Left lung (tissue), 10 donors: Measurements from ENCODE around the gene PAPSS1. TPM values are rescaled to one million over a fixed set of nuclear protein-coding genes. Genes with fewer than 3 reads are reported as not detected.

Experiments
- ATAC-seq: fragments of 200-7000 bp; cut with Tn5 transposase; one replicate; pipeline ENCODE4 v1.9.1; 2020; ENCODE audit warnings: moderate library complexity
- DNase-seq, 4 donors: peaks; one replicate each; pipeline ENCODE4 v3.0.0-alpha.2; 2013 to 2020
- H3K27ac ChIP-seq, 2 donors: fragments of 200-600 bp; sonication (generic) in 1 of 2; one replicate each; pipeline versions ENCODE4 v1.5.0 to v1.8.0; 2020 to 2021
- H3K27me3 ChIP-seq, 2 donors: fragments of 200-600 bp; sonication (generic) in 1 of 2; one replicate each; pipeline versions ENCODE4 v1.5.0 to v1.8.0; 2020 to 2021
- H3K36me3 ChIP-seq, 2 donors: fragments of 200-600 bp; sonication (generic) in 1 of 2; one replicate each; pipeline versions ENCODE4 v1.5.0 to v1.8.0; 2020 to 2021
- H3K4me1 ChIP-seq, 2 donors: fragments of 200-600 bp; one replicate each; pipeline ENCODE4 v1.8.0; 2021
- H3K4me3 ChIP-seq, 2 donors: fragments of 200-600 bp; sonication (generic) in 1 of 2; one replicate each; pipeline versions ENCODE4 v1.5.0 to v1.8.0; 2020 to 2021; ENCODE audit warnings: mild to moderate bottlenecking in 1 of 2
- H3K9me3 ChIP-seq, 2 donors: fragments of 200-600 bp; sonication (generic) in 1 of 2; one replicate each; pipeline versions ENCODE4 v1.5.0 to v1.8.0; 2020 to 2021
- CTCF ChIP-seq, 2 donors: fragments of 200-600 bp; sonication (generic) in 1 of 2; IDR thresholded peaks; one replicate each; pipeline versions ENCODE4 v1.5.0 to v1.8.0; 2021; ENCODE audit warnings: antibody characterized with exemption in 2 of 2
- intact Hi-C, 2 donors: fragments of 100-400 bp; cut with DNase I; formaldehyde crosslinking; loops; one replicate each; pipeline versions ENCODE4 v1.11.2 to v1.14.2; 2022
- polyA plus RNA-seq, 6 donors: library from polyadenylated mRNA; unstranded; fragments of 120-200 nt; gene quantifications; one replicate each; pipeline ENCODE4 v1.2.1, GENCODE V29; 2013; ENCODE audit not compliant: insufficient read length in 6 of 6
- total RNA-seq, 2 donors: library from RNA; stranded (reverse); fragmentation: NEBNext Ultra II Directional; extraction: Animal tissue kit (Norgen Biotek cat#: 25700); gene quantifications; one replicate each; pipeline ENCODE4 v1.2.1, GENCODE V29; 2021
- donor health status: DM: no; HTN: yes; CAD: no.
- donor health status: DM: no; HTN: no; CAD: no.

The PAPSS1 gene
- total and polyA plus RNA-seq, 8 donors, result 57.5 to 85.3 (median 70.6) TPM

- Histone ChIP-seq H3K4me1 (no peaks in the 10 kb centered on the region), H3K9me3 (no peaks in the 10 kb centered on the region), H3K27me3 (no peaks in the 10 kb centered on the region), H3K27ac (no peak overlapping the region), H3K36me3 (no peaks in the 10 kb centered on the region), H3K4me3 (no peak overlapping the region)
- DNase-seq (no peak), ATAC-seq (no peak)
- intact Hi-C loops, result no loop called here
- no peak for TF ChIP-seq CTCF (IDR thresholded peaks at IDR 0.05)
These were observed 119.6 kb downstream of the PAPSS1 start for GRCh38 chr4:107600436-107600835.

- DNase-seq (no peak), ATAC-seq (no peak)
- H3K27ac ChIP-seq, result no peak overlapping the region
- H3K27me3 ChIP-seq, result no peaks in the 10 kb centered on the region
- TF ChIP-seq CTCF (IDR thresholded peaks at IDR 0.05), result no peak
- H3K4me3 ChIP-seq, result no peak overlapping the region
- H3K4me1 ChIP-seq, result no peaks in the 10 kb centered on the region
- no peaks in the 10 kb centered on the region for H3K9me3 ChIP-seq
- H3K36me3 ChIP-seq, result no peaks in the 10 kb centered on the region
- intact Hi-C loops, result no loop called here
These were observed 120.2 kb downstream of the PAPSS1 start for GRCh38 chr4:107599841-107600240.

GRCh38 chr4:107593230-107593629 lies 126.8 kb downstream of the PAPSS1 start:
- no peak for TF ChIP-seq CTCF (IDR thresholded peaks at IDR 0.05)
- DNase-seq (no peak), ATAC-seq (no peak)
- Histone ChIP-seq H3K4me3 (no peak overlapping the region), H3K9me3 (peaks cover 0 to 48% of the 10 kb centered on the region in 2 donors), H3K27ac (no peak overlapping the region), H3K36me3 (no peaks in the 10 kb centered on the region), H3K27me3 (no peaks in the 10 kb centered on the region), H3K4me1 (no peaks in the 10 kb centered on the region)
- intact Hi-C loops, result no loop called here

GRCh38 chr4:107592519-107592918 lies 127.5 kb downstream of the PAPSS1 start:
- Histone ChIP-seq H3K36me3 (no peaks in the 10 kb centered on the region), H3K4me1 (no peaks in the 10 kb centered on the region), H3K9me3 (peaks cover 0 to 55% of the 10 kb centered on the region in 2 donors), H3K4me3 (no peak overlapping the region), H3K27ac (no peak overlapping the region), H3K27me3 (no peaks in the 10 kb centered on the region)
- ATAC-seq (no peak), DNase-seq (peak in 2 of 4 donors; percentile 15 to 23)
- no peak for TF ChIP-seq CTCF (IDR thresholded peaks at IDR 0.05)
- intact Hi-C loops, result no loop called here

- Histone ChIP-seq H3K9me3 (peaks cover 0 to 80% of the 10 kb centered on the region in 2 donors), H3K36me3 (no peaks in the 10 kb centered on the region), H3K4me3 (no peak overlapping the region), H3K4me1 (no peaks in the 10 kb centered on the region), H3K27ac (no peak overlapping the region), H3K27me3 (no peaks in the 10 kb centered on the region)
- intact Hi-C loops, result no loop called here
- DNase-seq (no peak), ATAC-seq (no peak)
- no peak for TF ChIP-seq CTCF (IDR thresholded peaks at IDR 0.05)
These were observed 130.8 kb downstream of the PAPSS1 start for GRCh38 chr4:107589269-107589668.
